ENCODE measurements around the gene SLC29A4.
A peak's percentile ranks its signal among the peaks of the same experiment; 100 is the strongest.
"Not testable (repeated sequence)": the region's sequence is repeated elsewhere in the genome, so short reads cannot be mapped to it uniquely, and the experiment has no call there.

SLC29A4 gene, protein sequence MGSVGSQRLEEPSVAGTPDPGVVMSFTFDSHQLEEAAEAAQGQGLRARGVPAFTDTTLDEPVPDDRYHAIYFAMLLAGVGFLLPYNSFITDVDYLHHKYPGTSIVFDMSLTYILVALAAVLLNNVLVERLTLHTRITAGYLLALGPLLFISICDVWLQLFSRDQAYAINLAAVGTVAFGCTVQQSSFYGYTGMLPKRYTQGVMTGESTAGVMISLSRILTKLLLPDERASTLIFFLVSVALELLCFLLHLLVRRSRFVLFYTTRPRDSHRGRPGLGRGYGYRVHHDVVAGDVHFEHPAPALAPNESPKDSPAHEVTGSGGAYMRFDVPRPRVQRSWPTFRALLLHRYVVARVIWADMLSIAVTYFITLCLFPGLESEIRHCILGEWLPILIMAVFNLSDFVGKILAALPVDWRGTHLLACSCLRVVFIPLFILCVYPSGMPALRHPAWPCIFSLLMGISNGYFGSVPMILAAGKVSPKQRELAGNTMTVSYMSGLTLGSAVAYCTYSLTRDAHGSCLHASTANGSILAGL

GRCh38 chr7:5282543-5283316 lies at the start of gene SLC29A4:
TSS of gene SLC29A4 (plus strand) at chr7:5282943. CDS start at chr7:5287817, 4,874 bp downstream.
- DNase-seq, result peak in 3 of 14 donors; percentile 4 to 40 (median 7)

- no peak for DNase-seq
Measured at GRCh38 chr7:5234852-5235831, 47.6 kb upstream of the SLC29A4 start.

- peak in 12 of 14 donors; percentile 18 to 83 (median 60) for DNase-seq
Measured at GRCh38 chr7:5237286-5237685, 45.5 kb upstream of the SLC29A4 start.

DNA sequence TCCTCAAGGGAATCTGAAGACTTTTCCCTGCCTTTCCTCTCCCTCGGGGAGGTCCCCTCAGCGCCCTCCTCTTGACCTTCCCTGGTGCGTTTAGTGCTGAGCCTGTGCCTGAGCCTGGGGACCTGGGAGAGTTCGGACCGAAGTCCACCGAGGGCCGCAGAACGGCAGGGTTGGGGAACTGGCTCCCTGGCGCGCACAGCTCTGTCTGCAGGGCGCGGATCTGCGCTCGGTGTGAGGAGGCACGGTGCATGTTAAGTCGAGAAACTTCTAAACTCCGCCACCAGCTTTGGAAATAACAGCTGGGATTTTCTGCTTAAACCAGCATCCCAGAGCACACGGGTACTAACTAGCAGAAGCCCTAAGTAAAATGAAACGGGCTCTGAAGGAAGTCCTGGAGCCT lies 44.2 kb upstream of the SLC29A4 start:
- DNase-seq, result no peak

DNA sequence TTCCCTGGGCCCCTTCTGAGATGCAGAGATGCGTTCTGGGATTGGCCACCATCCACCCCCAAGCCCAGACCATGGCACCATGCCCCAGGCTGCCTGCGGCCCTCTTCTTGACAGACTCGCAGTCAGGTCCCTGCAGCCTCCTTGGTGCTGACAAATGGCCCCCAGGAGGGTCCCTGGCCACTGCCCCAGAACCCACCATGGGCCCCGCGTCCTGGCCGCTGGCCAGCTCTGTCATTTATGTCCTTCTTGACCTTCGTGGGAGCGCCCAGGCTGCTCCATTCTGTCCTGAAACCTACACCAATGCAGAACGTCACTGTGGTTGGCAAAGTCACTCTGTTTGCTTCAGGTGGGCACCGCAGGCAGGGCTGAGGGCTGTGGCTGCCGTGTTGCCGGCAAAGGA lies 39.5 kb upstream of the SLC29A4 start:
- no peak for DNase-seq

GRCh38 chr7:5248201-5248885 lies 34.4 kb upstream of the SLC29A4 start:
- peak in 4 of 14 donors; percentile 6 to 35 (median 16) for DNase-seq

- DNase-seq, result not testable (repeated sequence)
Measured at GRCh38 chr7:5250787-5251186, 32.0 kb upstream of the SLC29A4 start.

DNA sequence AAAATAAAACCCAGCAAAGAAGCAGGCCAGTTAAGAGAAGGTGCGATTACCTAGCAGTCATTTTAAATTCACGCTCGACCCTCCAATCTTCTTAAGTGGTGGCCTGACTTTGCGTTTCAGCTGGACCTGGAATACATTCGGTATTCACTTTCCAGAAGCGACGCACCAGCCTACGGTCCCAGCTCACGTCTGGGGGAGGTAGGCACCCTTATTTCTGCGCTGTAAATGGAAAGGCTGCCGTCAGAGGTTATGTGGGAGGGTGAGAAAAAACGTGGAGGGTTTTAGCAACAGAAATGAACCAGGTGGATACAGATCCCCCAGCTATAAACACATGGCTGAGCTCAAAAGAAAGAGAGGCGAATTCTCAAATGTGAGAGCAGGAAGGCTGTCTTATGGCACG lies 29.2 kb upstream of the SLC29A4 start:
- not testable (repeated sequence) for DNase-seq

DNA sequence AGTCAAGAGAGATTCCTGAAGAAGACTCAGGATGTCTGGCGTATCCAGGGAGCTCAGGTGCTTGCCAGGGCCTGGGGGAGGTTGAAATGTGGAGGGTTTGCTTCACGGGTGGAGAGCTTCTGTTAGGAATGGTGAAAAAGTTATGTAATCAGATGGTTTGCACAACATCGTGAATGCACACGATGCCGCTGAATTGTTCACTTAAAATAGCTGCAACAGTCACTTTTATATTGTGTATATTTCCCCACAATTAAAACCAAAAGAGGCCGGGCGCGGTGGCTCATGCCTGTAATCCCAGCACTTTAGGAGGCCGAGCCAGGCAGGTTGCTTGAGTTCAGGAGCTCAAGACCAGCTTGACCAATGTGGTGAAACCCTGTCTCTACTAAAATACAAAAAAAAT lies 28.4 kb upstream of the SLC29A4 start:
- not testable (repeated sequence) for DNase-seq

- DNase-seq, result no peak
Measured at GRCh38 chr7:5255832-5256231, 26.9 kb upstream of the SLC29A4 start.

GRCh38 chr7:5260530-5261068 lies 22.1 kb upstream of the SLC29A4 start:
- not testable (repeated sequence) for DNase-seq

DNA sequence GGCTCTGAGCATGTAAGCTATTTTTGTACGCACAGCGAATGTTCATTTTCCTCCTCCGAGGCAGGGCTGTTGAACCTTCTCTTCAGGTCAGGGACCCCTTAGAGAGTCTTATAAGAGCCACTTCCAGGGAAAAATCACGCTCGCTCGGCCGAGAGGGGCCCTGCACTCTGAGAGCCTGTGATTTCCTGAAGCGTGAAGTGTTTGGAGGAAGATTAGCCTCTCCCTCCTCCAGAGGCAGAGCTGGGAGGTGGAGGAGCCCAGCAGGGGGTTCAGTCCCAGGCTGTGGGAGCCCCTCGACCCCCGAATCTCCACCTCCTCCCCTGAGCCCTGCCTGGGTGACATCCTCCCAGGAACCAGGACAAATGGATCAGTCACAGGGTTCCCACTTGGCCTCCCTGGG lies 19.7 kb upstream of the SLC29A4 start:
- not testable (repeated sequence) for DNase-seq

- DNase-seq, result no peak
Measured at GRCh38 chr7:5265320-5266190, 17.2 kb upstream of the SLC29A4 start.

DNA sequence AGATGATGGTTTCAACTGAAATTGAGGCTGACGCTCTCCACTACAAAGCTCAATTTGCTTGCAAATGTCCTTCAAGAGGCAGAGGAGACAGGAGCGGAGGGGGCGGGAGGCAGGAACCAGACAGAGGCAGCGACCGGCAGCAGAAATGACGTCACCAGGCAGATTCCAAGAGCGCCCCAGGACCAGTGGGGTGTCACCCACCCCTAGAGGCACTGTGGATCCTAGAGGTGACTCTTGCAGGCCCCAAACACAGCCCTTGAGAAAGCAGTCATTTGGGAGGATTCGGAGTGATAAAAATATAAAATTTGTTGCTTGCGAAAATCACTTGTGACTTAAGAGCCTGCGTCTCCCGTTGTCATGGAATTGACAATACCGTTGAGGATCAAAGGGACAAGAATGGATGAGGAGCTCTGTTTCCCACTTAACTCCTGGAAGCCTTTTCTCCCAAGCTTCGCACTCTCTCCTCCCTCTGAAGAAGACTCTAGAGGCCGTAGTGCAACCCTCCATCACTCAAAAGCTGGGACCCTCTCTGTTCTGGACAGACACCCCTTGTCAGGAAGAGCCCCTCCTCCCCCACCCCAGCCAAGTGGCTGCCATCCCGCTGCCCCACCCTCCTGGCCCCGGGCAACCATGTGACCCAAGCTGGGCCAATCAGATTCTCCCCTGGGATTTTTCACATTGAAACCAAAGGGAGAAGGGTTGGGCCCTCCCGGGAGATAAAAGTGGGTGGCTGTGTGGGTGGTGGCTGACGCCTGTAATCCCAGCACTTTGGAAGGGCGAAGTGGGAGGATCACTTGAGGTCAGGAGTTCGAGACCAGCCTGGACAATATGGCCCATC lies 16.3 kb upstream of the SLC29A4 start:
- DNase-seq, result no peak

- not testable (repeated sequence) for DNase-seq
Measured at GRCh38 chr7:5267829-5268228, 14.9 kb upstream of the SLC29A4 start.

DNA sequence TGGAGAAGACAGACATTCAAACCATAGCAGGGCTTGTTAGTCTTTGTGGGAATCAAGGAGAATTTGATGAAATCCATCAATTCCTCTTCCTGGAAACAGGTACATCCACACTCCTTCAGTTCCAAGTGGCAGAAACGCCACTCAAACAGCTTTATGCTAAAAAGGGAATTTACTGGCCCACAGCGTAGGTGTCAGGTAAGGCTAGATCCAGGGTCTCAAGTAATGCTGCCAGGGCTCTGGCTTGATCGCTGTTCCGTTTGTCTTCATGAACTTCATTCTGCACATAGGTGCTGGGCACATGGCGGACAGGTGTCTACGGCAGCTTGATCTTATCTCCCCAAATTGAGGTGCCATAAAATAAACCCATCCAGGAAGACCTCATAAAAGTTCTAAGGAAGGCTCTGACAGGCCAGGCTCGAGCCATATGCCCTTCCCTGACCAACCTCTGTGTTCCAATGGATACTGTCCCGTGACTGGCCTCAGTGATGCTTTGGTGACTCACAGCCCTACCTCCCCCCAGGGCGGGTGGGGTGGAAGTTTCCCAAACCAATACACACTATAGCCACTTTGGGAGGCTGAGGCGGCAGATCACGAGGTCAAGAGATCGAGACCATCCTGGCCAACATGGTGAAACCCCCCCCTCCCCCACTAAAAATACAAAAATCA lies 12.6 kb upstream of the SLC29A4 start:
- DNase-seq, result not testable (repeated sequence)

DNA sequence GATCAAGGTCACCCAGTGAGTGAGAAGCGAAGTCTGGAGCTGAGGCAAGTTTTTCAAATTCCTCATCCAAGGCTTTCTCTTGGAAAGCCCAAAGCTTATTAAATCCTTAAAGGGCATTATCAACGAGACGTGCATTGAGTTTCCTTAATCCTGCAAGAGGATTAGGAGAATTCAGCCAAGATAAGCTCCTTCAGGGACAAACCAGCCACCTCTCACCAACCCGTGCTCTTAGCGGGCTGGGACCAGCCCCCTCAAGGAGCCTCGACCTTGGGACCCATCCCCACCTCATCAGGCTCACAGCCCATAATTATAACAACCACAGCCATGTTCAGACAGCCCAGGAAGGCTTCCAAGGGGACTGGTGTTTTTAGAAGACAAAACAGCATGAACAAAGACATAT lies 12.0 kb upstream of the SLC29A4 start:
- DNase-seq, result no peak

DNA sequence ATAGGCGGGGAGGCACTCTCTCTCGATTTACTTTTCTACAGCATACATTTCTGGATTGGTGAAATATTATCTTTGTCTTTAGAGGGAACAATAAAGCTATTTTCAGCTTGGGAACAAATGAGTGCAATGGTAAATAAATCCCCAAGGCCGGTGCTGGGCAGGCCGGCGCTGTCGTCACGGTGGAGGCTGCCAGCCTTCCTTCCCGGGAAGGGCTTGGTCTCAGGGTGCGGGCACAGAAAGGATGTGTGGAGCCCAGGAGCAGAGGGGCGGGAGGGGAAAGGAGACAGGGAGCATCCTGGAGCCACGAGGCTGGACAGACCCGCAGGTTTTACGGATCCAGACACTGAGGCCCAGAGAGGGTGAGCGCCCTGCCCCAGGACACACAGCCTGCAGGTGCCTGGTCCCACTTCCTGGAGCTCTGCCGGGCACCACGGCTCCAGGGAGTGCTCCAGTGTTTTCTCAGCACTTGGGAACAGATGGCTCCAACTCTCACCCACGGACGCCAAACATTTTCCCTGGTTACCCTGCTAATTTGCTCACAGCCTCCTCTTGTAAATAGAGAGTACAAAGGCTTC lies 8.8 kb upstream of the SLC29A4 start:
- DNase-seq, result not testable (repeated sequence)
